ENCODE data around the gene DIP2C.

The DIP2C gene

GRCh38 chr10:666237-667012, 23.0 kb downstream of the DIP2C start:
- no peak for TF ChIP-seq CTCF (IDR thresholded peaks at IDR 0.05; ENCODE audit: extremely low read depth, insufficient read depth, missing control alignments)
- in situ Hi-C loops (cut with MboI; ENCODE audit: low pct_unique_long_range_greater_than_20kb, low sequenced_read_pairs, unreplicated experiment): no loop called here
- DNase-seq (ENCODE audit: low spot score): no peak

GRCh38 chr10:665579-666091, 23.8 kb downstream of the DIP2C start:
- no peak for TF ChIP-seq CTCF (IDR thresholded peaks at IDR 0.05; ENCODE audit: extremely low read depth, insufficient read depth, missing control alignments)
- DNase-seq (ENCODE audit: low spot score): no peak
- in situ Hi-C loops (cut with MboI; ENCODE audit: low pct_unique_long_range_greater_than_20kb, low sequenced_read_pairs, unreplicated experiment): no loop called here

GRCh38 chr10:664893-665292, 24.6 kb downstream of the DIP2C start:
- in situ Hi-C loops (cut with MboI; ENCODE audit: low pct_unique_long_range_greater_than_20kb, low sequenced_read_pairs, unreplicated experiment): no loop called here
- DNase-seq (ENCODE audit: low spot score): no peak
- no peak for TF ChIP-seq CTCF (IDR thresholded peaks at IDR 0.05; ENCODE audit: extremely low read depth, insufficient read depth, missing control alignments)

GRCh38 chr10:664301-664700, 25.2 kb downstream of the DIP2C start:
- no peak for DNase-seq (ENCODE audit: low spot score)
- in situ Hi-C loops (cut with MboI; ENCODE audit: low pct_unique_long_range_greater_than_20kb, low sequenced_read_pairs, unreplicated experiment): no loop called here
- no peak for TF ChIP-seq CTCF (IDR thresholded peaks at IDR 0.05; ENCODE audit: extremely low read depth, insufficient read depth, missing control alignments)

- in situ Hi-C loops (cut with MboI; ENCODE audit: low pct_unique_long_range_greater_than_20kb, low sequenced_read_pairs, unreplicated experiment): no loop called here
- DNase-seq (ENCODE audit: low spot score): no peak
- no peak for TF ChIP-seq CTCF (IDR thresholded peaks at IDR 0.05; ENCODE audit: extremely low read depth, insufficient read depth, missing control alignments)
Measured at GRCh38 chr10:663831-664251, 25.6 kb downstream of the DIP2C start.

GRCh38 chr10:663466-663751, 26.1 kb downstream of the DIP2C start:
- no peak for DNase-seq (ENCODE audit: low spot score)
- no peak for TF ChIP-seq CTCF (IDR thresholded peaks at IDR 0.05; ENCODE audit: extremely low read depth, insufficient read depth, missing control alignments)
- in situ Hi-C loops (cut with MboI; ENCODE audit: low pct_unique_long_range_greater_than_20kb, low sequenced_read_pairs, unreplicated experiment): no loop called here
